ENCODE results near the gene SPTY2D1. TPM values are rescaled to one million over a fixed set of nuclear protein-coding genes. Genes with fewer than 3 reads are reported as not detected.
"Not testable (repeated sequence)": the region's sequence is repeated elsewhere in the genome, so short reads cannot be mapped to it uniquely, and the experiment has no call there.

The SPTY2D1 gene
- total RNA-seq, 1 donor from 2014 or later = 18.5 TPM

DNA sequence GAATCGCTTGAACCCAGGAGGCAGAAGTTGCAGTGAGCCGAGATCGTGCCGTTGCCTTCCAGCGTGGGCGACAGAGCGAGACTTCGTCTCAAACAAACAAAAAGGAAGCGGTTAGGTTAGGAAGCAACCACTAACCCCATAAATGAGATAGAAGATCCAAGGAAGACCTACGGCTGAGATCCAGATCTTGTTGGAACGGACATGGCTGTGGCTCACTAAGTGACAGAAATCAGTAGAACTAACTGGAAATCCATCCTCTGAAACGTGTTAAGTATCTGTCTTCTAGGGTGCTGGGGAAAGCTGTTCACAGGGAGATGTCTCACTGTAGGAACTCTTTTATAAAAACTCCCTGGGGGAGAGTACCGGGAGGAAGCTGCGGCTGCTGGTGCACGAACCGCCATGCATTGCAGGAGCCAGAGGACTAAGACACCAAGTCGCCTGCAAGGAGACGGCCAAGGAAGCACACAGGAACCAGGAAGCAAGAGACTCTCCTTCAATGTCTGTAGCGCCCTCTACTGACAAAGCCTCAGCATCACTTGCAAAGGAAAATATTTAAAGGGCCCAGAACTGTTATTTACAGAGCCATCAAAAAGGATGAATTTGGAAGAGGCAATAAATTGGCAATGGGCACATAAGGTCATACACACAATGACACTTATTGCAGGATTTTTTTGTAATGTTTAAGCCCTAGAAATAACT, 16.9 kb upstream of the SPTY2D1 start:
- TF ChIP-seq, protein P1, sequence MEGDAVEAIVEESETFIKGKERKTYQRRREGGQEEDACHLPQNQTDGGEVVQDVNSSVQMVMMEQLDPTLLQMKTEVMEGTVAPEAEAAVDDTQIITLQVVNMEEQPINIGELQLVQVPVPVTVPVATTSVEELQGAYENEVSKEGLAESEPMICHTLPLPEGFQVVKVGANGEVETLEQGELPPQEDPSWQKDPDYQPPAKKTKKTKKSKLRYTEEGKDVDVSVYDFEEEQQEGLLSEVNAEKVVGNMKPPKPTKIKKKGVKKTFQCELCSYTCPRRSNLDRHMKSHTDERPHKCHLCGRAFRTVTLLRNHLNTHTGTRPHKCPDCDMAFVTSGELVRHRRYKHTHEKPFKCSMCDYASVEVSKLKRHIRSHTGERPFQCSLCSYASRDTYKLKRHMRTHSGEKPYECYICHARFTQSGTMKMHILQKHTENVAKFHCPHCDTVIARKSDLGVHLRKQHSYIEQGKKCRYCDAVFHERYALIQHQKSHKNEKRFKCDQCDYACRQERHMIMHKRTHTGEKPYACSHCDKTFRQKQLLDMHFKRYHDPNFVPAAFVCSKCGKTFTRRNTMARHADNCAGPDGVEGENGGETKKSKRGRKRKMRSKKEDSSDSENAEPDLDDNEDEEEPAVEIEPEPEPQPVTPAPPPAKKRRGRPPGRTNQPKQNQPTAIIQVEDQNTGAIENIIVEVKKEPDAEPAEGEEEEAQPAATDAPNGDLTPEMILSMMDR (IDR thresholded peaks at IDR 0.05) = peak; percentile 63
- ATAC-seq (peak; percentile 94), DNase-seq (no peak)
- Histone ChIP-seq H3K9me3 (no peaks in the 10 kb centered on the region), H3K4me1 (no peaks in the 10 kb centered on the region), H3K27me3 (no peaks in the 10 kb centered on the region), H3K4me3 (no peak overlapping the region), H3K27ac (no peak overlapping the region), H3K36me3 (no peaks in the 10 kb centered on the region)
- intact Hi-C loops (cut with DNase I) = no loop called here

DNA sequence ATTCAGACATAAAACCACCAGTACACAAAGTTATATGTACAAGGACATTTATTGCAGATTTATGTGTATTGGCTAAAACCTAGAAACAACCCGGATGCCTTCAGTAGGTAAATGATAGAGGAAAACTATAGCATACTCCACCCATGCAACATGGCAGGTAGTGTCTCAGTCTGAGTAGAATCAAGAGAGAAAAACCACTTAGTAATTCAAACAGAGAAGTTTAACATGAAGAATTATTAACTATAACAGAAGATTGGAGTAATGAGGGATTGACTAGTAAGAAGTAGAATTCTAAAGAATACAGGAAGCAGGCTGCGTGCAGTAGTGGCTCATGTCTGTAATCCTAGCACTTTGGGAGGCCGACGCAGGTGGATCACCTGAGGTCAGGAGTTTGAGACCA, 16.2 kb upstream of the SPTY2D1 start:
- DNase-seq (no peak), ATAC-seq (no peak)
- TF ChIP-seq, protein P1 (IDR thresholded peaks at IDR 0.05) = no peak
- intact Hi-C loops (cut with DNase I) = no loop called here
- no peaks in the 10 kb centered on the region for H3K4me1 ChIP-seq
- H3K27ac ChIP-seq = no peak overlapping the region
- no peaks in the 10 kb centered on the region for H3K27me3 ChIP-seq
- no peaks in the 10 kb centered on the region for H3K36me3 ChIP-seq
- H3K4me3 ChIP-seq = no peak overlapping the region
- H3K9me3 ChIP-seq = no peaks in the 10 kb centered on the region

DNA sequence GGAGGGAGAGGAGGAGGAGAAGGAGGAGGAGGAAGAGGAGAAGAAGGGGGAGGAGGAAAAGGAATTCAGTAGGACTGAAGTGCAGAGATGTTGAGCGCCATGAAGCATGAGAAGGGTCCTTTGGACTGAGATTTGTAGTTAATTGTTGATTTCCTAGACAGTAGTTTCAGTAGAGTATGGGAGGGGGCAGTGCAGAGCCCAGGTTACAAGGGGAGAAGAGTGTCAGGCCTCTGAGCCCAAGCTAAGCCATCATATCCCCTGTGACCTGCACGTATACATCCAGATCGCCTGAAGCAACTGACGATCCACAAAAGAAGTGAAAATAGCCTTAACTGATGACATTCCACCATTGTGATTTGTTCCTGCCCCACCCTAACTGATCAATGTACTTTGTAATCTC, 8.9 kb upstream of the SPTY2D1 start:
- DNase-seq; H3K9me3 ChIP-seq; H3K4me1 ChIP-seq; intact Hi-C loops (cut with DNase I); H3K27me3 ChIP-seq; H3K36me3 ChIP-seq; H3K27ac ChIP-seq; H3K4me3 ChIP-seq; ATAC-seq: not testable (repeated sequence)

DNA sequence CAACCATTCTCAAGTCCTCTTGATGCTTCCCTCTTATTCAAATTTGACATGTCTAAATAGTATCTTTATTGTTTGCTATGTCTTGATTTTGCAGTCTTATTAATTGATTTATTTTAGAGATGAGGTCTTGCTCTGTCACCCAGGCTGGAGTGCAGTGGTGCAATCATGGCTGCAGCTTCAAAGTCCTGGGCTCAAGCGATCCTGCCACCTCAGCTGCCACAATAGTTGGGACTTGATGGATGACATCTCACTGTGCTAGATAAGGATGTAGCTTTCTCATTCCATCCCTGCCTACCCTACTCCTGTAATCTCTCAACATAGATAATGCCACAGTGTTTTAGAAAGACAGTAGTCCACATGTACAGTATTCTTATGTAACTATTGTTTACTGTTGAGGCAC, 7.5 kb upstream of the SPTY2D1 start:
- Histone ChIP-seq H3K4me1 (no peaks in the 10 kb centered on the region), H3K27me3 (peaks cover 10% of the 10 kb centered on the region), H3K36me3 (no peaks in the 10 kb centered on the region), H3K4me3 (no peak overlapping the region), H3K9me3 (no peaks in the 10 kb centered on the region), H3K27ac (no peak overlapping the region)
- DNase-seq (no peak), ATAC-seq (no peak)
- intact Hi-C loops (cut with DNase I) = no loop called here
- TF ChIP-seq, protein P1 (IDR thresholded peaks at IDR 0.05) = no peak

DNA sequence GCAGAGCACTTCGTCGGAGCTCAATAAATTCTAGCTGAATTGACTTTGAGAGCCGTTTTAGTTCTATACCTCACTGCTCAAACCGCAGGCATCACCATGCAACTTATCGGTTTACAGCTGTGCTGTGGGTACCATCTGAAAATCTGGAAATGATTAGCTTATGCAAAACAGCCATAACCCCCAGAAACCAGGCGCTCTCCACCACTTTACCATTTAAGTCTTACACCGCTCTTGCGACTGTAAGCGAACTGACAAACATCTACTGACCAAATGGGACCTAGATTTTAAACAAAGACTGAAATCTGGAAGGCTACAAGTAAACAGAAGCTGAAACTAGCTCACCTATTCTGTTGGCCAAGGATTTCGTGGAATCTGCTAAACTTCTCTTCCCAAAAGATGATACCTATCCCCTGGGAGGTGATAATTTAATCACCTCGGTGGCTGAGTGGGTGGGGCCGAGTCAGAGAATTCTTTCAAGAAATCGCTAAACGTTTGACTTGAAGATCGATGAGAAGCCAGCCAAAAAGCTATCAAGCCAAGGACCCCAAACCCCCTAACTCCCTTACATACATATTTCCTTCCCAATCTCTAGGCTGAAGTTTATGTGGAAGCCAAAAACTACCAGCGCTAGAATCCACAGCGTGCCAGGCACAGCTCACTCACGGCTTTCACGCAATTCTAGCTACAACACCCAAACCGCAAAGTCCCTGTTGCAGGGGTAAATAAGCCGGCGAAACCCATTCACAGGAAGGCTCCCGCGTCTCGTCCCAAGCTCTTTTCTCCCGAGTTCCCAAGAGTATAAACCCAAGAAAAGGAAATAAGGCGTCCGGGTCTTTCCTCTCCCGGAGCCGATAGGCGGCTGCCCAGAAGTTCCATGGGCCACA, 644 bp downstream of the SPTY2D1 start:
- Histone ChIP-seq H3K36me3 (no peaks in the 10 kb centered on the region), H3K4me3 (peak overlapping the region; percentile 68), H3K27ac (peak overlapping the region; percentile 90), H3K27me3 (no peaks in the 10 kb centered on the region), H3K9me3 (no peaks in the 10 kb centered on the region), H3K4me1 (peaks cover 12% of the 10 kb centered on the region)
- TF ChIP-seq, protein P1 (IDR thresholded peaks at IDR 0.05) = no peak
- no peak for DNase-seq
- intact Hi-C loops (cut with DNase I) = no loop called here
- no peak for ATAC-seq

DNA sequence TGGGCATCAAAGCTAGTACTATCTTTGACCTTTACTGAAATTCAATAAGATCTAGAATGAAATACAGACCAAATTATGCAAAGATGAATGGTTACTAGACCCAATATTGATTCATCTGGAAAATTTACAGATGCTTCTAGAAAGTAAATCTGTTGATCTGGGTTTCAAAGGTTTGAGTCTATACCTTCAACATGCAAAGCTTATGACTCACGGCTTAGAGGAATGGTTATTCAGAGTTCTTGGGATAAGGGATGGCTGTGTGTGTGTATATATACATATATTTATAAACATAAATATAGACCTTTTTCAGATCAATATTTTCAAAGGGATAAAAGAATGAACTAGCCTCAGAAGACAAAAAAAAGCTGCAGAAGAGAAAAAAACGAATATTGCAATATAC, 1.3 kb downstream of the SPTY2D1 start:
- H3K4me3 ChIP-seq = peak overlapping the region; percentile 68

More for the DNA sequence above, 1.3 kb downstream of the SPTY2D1 start:
- no peak for ATAC-seq
- Histone ChIP-seq H3K27ac (no peak overlapping the region), H3K27me3 (no peaks in the 10 kb centered on the region), H3K4me1 (peaks cover 12% of the 10 kb centered on the region), H3K9me3 (no peaks in the 10 kb centered on the region), H3K36me3 (no peaks in the 10 kb centered on the region)
- DNase-seq = no peak
- TF ChIP-seq, protein P1 (IDR thresholded peaks at IDR 0.05) = no peak
- intact Hi-C loops (cut with DNase I) = no loop called here

Measured in upper lobe of right lung (tissue), 1 donor.